ENCODE measurements around the gene TNFRSF19.
"Not testable (repeated sequence)": the region's sequence is repeated elsewhere in the genome, so short reads cannot be mapped to it uniquely, and the experiment has no call there.

Gene TNFRSF19

GRCh38 chr13:23658929-23659541, 88.8 kb downstream of the TNFRSF19 start:
- DNase-seq: no peak

DNA sequence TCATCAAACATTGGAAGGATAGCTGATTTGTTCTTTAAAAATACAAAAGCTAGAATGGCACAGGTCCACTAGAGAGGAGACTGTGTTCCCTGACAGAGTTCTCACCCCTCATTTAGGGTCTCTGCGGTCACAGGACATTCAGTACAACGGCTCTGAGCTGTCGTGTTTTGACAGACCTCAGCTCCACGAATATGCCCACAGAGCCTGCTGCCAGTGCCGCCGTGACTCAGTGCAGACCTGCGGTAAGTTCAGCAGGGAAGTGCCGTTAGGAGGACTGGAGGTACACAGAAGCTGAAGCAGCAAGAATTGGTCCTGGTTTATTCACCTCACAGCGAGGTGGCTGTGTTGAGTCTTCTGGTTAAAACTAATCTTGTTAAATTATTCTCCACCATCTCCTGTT, 90.0 kb downstream of the TNFRSF19 start:
- DNase-seq: no peak

DNA sequence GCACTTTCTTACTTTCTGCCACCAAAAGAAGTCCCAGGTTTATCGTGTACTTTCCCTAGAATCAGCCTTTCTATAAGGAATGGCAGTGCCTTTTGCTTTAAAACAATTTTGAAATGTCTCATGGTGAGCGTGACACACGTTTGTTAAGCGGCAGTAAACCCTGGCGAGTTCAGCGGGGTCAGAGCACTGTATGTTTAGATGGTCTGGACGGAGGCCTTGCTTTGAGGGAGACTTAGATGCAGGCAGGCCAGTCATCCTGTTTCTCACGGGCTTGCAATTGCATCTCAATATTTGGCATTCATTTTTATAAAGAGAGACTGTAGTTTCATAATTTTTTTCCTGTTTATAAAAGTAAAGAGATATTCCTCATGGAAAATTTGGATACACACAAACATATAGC, 96.4 kb downstream of the TNFRSF19 start:
- DNase-seq: no peak

DNA sequence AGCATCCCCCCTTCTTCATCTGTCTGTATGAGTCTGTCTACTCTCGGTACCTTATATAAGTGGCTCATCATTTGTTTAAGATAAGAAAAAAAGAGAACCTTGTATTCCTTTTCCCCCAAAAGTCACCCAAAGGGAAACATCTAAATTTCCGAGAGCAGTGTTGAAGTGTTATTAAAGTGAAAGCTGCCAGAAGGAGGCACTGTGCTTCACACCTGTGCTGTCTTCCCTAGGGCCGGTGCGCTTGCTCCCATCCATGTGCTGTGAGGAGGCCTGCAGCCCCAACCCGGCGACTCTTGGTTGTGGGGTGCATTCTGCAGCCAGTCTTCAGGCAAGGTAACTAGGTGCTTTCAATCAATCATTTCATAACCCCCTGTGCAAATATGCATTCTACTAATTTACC, 97.5 kb downstream of the TNFRSF19 start:
- DNase-seq: no peak

GRCh38 chr13:23668562-23668961, 98.3 kb downstream of the TNFRSF19 start:
- no peak for DNase-seq

GRCh38 chr13:23670793-23671192, 100.6 kb downstream of the TNFRSF19 start:
- DNase-seq: no peak

GRCh38 chr13:23671377-23671776, 101.2 kb downstream of the TNFRSF19 start:
- no peak for DNase-seq

GRCh38 chr13:23671897-23672296, 101.7 kb downstream of the TNFRSF19 start:
- no peak for DNase-seq

GRCh38 chr13:23672616-23673015, 102.4 kb downstream of the TNFRSF19 start:
- no peak for DNase-seq

DNA sequence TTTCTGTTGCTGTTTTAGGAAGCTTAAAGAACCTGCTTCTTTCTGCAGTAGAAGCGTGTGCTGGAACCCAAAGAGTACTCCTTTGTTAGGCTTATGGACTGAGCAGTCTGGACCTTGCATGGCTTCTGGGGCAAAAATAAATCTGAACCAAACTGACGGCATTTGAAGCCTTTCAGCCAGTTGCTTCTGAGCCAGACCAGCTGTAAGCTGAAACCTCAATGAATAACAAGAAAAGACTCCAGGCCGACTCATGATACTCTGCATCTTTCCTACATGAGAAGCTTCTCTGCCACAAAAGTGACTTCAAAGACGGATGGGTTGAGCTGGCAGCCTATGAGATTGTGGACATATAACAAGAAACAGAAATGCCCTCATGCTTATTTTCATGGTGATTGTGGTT, 103.1 kb downstream of the TNFRSF19 start:
- no peak for DNase-seq

- DNase-seq: no peak
Measured at GRCh38 chr13:23673867-23674605, 103.8 kb downstream of the TNFRSF19 start.

GRCh38 chr13:23674795-23675640, 104.8 kb downstream of the TNFRSF19 start:
- no peak for DNase-seq

DNA sequence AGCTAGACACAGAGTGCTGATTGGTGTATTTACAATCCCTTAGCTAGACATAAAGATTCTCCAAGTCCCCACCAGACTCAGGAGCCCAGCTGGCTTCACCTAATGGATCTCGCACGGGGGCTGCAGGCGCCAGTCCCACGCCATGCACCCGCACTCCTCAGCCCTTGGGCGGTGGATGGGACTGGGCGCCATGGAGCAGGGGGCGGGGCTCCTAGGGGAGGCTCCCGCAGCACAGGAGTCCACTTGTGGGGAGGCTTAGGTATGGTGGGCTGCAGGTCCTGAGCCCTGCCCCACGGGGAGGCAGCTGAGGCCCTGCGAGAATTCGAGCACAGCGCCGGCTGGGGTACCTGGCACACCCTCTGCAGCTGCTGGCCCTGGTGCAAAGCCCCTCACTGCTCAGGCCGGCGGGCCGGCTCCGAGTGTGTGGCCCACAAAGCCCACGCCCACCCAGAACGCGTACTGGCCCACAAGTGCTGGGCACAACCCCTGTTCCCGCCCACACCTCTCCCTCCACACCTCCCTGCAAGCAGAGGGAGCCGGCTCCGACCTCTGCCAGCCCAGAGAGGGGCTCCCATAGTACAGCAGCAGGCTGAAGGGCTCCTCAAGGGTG, 107.6 kb downstream of the TNFRSF19 start:
- DNase-seq: not testable (repeated sequence)

- DNase-seq: no peak
Measured at GRCh38 chr13:23678795-23679194, 108.6 kb downstream of the TNFRSF19 start.

DNA sequence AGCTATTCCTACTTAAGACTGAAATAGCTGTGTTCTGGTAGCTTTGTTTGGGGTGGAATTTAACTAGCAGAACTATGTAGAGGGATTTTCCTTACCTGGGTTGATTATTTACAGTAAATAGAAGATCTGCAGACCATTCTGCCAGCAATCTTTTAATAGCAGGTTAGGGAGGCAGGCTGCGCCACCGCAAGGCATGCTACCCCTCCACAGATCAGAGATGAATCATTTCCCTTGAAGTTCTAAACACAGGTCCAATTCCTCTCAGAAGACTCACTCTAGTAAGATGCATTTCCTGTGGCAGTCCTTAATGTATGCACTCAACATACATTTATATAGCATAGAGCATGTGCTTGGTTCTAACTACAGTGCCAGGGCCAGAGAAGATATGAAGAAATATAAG, 109.0 kb downstream of the TNFRSF19 start:
- no peak for DNase-seq

GRCh38 chr13:23680845-23681669, 110.8 kb downstream of the TNFRSF19 start:
- DNase-seq: no peak

- DNase-seq: no peak
Measured at GRCh38 chr13:23683084-23683483, 112.9 kb downstream of the TNFRSF19 start.

GRCh38 chr13:23684647-23685046, 114.4 kb downstream of the TNFRSF19 start:
- no peak for DNase-seq

GRCh38 chr13:23685416-23685815, 115.2 kb downstream of the TNFRSF19 start:
- no peak for DNase-seq

GRCh38 chr13:23686948-23687347, 116.7 kb downstream of the TNFRSF19 start:
- DNase-seq: no peak

GRCh38 chr13:23687614-23688013, 117.4 kb downstream of the TNFRSF19 start:
- DNase-seq: no peak

DNA sequence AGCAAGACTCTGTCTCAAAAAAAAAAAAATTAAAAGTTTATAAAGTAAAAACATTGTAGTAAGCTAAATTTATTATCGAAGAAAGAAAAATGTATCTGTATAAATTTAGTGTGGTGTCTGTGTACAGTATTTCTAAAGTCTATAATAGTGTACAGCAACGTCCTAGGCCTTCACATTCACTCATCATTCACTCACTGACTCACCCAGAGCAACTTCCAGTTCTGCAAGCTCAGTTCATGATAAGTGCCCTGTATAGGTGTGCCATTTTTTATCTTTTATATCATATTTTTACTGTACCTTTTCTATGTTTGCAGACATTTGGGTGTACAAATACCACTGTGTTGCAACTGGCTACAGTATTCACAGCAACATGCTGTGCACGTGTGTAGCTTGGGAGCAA, 118.1 kb downstream of the TNFRSF19 start:
- no peak for DNase-seq
